Activated CD8-positive, alpha-beta memory T cell treated with anti-CD3 and anti-CD28 coated beads, Interleukin-2, amount 50 U/mL, for 24 hours (primary cell): ENCODE measurements around the gene LRRK1.

Source experiments
- DNase-seq: peaks from one replicate; pipeline ENCODE4 v3.0.0-alpha.2; 2020; ENCODE audit errors: extremely low read depth

LRRK1 gene

DNA sequence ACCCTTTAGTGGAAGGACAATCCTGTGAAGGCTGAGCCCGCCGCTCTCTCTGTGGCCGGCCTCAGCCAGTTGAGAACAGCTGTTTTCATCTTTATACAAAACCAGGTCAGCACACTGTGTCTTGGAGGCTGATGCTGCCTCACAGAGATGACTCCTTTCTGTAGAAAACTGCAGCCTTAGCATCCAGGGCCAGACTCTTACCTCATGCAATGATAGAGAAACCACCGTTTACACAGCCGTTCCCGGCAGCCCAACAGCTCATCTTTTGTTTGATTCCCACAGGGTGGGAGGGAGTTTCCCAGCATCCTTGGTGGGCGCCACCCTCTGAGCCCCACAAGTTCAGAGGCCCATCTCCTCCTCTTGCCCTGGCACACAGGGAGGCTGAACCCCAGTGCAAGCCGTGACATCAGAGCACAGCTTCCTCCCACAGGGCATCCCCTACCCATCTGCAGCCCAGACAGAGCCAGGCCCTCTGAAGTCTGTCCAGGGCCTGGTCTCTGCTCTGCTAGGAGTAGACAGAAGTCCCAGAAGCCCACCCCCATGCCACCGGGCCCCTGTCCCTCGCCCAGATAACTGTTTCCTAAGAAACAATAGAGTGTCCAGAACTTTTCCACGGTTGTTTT lies 105.0 kb downstream of the LRRK1 start:
- DNase-seq = no peak

GRCh38 chr15:101024706-101025500 lies 105.7 kb downstream of the LRRK1 start:
- DNase-seq = no peak

DNA sequence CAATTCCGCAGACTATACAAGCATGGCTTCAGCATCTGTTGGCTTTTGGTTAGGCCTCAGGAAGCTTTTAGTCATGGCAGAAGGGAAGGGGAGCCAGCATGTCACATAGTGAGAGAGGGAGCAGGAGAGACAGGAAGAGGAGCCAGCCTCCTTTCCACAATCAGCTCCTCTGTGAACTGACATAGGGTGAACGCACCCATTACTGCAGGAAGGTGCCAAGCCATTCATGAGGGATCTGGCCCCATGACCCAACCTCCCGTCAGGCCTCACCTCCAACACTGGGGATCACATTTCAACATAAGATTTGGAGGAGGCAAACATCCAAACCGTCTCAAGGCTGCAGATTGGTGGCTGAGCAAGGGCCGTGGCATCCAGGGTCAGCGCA lies 106.3 kb downstream of the LRRK1 start:
- DNase-seq = no peak

DNA sequence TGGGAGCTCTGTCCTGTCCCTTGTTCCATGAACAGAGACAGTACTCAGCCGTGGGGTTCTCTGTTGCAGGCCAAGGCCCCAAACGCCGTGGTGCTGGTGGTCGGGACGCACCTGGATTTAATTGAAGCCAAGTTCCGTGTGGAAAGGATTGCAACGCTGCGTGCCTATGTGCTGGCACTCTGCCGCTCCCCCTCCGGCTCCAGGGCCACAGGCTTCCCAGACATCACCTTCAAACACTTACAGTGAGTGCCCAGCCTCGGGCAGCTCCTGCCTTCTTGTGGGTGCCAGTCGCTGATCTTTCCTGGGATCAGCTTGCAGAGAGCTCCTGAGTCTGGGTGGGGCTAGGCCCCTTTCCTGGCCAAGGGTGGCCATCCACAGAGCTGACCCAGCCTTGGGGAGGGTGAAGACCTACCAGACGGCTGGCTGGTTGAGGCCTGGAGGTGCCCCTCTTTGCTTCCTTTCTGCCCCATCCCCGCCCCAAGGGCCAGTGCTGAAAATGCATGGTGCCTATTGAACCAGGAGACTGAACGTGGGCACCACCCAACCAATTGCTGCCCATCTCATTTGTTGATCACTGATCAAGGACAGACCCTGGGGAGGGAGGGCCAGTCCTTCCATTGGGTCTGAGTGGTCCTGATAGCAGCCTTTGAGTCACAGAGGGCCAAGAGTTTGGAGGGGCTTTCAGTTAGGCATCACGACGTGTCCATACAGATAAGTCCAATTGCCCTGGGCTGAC lies 106.9 kb downstream of the LRRK1 start:
- DNase-seq = no peak

GRCh38 chr15:101026656-101027272 lies 107.6 kb downstream of the LRRK1 start:
- DNase-seq = no peak

- DNase-seq = no peak
These were observed 108.2 kb downstream of the LRRK1 start for GRCh38 chr15:101027273-101027901.

GRCh38 chr15:101027920-101028319 lies 108.8 kb downstream of the LRRK1 start:
- DNase-seq = no peak

DNA sequence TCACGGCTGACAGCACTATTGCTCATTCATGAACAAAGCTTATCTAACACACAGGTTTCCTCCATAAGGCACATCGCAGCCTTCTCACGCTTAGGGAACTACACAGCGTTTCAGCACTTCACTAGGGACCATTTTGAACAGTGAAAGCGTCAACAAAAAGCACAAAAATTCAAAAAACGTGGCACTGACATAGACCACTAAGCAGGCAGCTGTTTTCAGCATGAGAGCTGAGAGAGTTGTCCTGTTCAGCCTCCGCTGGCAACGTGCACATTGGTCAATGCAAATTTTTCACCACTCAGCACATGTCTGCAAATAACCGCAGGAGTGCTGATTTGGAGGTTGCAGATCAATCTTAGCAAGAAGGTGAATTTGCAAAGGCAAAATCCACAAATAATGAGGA lies 109.2 kb downstream of the LRRK1 start:
- no peak for DNase-seq

DNA sequence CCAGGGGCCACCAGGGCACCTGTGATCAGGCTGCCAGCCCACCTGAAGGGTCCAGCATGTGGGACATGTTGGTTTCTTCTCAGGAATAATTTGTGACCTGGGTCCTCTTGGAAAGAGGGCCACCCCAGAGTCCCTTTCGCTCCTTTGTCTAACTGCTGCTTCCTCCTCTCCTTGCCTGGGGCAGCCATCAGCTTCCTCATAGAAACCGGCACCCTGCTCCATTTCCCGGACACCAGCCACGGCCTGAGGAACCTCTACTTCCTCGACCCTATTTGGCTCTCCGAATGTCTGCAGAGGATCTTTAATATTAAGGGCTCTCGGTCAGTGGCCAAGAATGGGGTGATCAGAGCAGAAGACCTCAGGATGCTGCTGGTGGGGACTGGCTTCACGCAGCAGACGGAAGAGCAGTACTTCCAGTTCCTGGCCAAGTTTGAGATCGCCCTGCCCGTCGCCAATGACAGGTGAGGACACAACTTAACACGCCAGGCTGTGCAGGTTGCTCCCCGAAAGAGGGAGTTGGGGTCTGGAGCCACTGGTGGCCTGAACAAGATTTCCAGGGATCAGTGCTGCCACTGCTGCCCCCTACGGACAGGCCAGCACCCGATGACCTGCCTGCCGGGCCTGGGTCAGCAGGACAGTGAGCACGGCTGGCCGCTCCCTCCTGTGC lies 109.7 kb downstream of the LRRK1 start:
- DNase-seq = no peak

DNA sequence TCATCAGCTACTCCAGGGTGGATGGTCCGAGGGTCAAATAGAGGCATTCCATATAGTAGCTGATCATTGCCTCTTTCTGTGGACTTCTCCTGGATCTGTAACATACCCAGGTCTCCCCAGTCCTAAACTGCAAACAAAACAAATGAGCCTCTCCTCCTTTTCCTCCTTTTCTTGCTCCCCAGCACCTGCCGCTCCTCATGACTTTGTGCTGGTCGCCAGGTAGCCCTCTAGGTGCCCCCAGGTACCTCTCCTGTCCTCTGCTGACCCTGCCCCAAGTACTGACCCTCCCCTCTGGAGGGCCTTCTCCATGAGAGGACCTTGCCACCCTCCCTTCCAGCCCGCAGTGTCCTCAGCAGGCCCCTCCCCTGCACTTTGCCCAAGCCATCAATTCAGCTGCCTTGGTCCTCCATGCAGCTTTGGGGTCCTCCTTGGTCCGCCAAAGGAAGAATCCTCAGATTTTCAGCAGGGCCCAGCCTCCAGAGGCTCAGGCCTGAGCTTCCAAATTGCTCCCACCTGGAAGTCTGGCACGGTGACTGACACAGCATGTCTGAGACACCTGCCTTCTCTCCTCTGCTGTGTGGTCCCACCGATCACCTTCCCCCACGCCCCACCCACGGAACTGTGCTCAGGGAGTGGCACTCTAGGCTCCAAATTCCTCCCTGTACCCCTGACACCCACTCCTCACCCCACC lies 111.0 kb downstream of the LRRK1 start:
- DNase-seq = no peak

- no peak for DNase-seq
These were observed 112.1 kb downstream of the LRRK1 start for GRCh38 chr15:101031213-101031612.

GRCh38 chr15:101033801-101034200 lies 114.6 kb downstream of the LRRK1 start:
- no peak for DNase-seq

DNA sequence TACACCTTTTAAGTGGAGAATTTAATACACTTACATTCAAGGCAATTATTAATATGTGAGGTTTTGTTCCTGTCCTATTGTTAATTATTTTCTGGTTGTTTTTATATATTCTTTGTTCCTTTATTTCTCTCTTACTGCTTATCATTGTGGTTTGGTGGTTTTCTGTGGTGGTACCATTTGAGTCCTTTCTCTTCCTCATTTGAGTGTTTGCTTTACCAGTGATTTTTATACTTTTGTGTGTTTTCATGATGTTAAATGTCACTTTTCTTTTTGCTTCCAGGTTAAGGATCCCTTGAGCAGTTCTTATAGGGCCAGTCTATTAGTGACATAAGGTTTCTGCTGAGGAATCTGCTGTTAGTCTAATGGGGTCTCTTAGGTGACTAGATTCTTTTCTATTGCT lies 116.5 kb downstream of the LRRK1 start:
- DNase-seq = no peak

GRCh38 chr15:101036189-101036588 lies 117.0 kb downstream of the LRRK1 start:
- DNase-seq = no peak

DNA sequence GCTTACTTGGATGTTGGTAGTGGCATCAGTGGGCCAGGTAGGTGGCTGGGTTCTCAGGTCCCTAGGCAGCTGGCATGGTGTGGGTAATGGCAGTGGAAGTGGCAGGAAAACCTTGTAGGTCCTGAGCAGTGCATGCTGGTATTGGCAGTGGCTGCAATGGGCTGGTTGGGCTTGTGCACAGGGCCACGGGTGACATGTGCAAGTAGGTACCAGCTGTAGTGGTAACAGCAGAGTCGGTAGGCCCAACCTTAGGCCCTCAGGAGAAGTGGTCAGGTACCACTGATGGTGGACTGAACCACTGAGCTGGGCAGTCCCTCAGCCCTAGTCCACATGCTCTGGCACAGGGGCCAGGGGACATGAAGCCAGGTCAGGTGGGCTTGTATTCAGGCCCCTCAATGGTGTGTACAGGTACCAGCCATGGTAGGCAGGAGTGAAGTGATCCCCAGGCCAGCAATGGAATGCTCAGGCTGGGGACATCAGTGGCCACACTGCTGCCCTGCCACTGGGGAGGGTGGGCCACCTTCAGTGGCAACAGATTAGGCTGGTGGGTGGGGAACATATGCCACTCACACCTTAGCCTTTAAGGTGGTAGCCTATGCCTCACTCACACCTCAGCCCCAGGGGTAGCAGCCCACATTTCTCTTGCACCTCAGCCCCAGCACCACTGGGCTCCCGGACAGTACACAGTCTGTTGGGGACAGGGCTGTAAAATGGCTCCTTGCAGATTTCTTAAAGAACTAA lies 118.1 kb downstream of the LRRK1 start:
- no peak for DNase-seq

- DNase-seq = no peak
These were observed 119.3 kb downstream of the LRRK1 start for GRCh38 chr15:101038327-101039003.

DNA sequence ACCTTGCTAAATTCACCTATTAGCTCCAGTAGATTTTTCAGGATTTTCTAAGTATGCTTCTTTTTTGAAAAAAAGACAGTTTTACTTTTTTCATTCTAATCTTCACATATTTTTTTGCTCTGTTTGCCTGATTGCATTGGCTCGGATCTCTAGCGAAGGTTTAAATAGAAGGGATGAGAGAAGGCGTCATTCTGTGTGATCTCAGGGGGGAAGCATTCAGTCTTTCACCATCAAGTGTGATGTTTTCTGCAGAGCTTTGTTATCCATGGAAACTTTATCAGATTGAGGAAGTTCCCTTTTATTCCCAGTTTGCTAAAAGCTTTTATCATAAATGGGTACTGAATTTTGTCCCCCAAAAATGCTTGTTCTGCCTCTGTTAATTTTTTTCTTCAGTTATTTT lies 120.3 kb downstream of the LRRK1 start:
- DNase-seq = no peak

- no peak for DNase-seq
These were observed 123.2 kb downstream of the LRRK1 start for GRCh38 chr15:101042320-101042719.

DNA sequence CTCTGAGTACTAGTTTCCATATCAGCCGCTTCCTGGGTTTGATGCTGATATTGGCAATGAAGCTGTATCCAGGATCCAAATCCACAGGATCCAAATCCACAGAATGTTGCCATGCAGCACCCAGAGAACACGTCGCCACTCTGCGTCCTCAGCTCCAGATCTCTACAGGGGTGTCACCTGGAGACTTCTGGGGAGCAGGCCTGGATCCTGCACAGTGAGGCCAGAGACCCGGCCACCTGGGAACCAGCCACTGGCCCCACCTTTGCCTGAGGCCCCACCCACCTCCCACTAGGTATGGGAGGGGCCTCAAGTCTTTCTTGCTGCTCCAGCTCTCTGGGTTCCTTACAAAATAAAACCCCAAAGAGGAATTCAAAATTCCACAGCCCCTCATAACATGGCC lies 123.9 kb downstream of the LRRK1 start:
- no peak for DNase-seq
